H1 (cell line): Measurements from ENCODE around the gene TTBK1. TPM values are rescaled to one million over a fixed set of nuclear protein-coding genes. Genes with fewer than 3 reads are reported as not detected.

Experiments
- CTCF ChIA-PET: fragments of 300-600 bp; sonication (Branson Sonifier 250); formaldehyde crosslinking; loops from one replicate; lab custom pipeline; 2021; ENCODE audit not compliant: partially characterized antibody; lab: Charles Lee
- POLR2A ChIA-PET: fragments of 300-600 bp; sonication (Branson Sonifier 250); formaldehyde crosslinking; loops from one replicate; lab custom pipeline; 2021; ENCODE audit warnings: inconsistent platforms; ENCODE audit not compliant: partially characterized antibody; lab: Charles Lee
- DNase-seq, 2 experiments: peaks; one replicate each; pipeline versions ENCODE4 v3.0.0 to v3.0.0-alpha.2; 2010 to 2022; ENCODE audit warnings: low spot score in 2 of 2, low read depth in 1 of 2, mixed read lengths in 1 of 2
- FAIRE-seq: peaks from 2 replicates; lab custom pipeline; 2011; peaks lifted over from hg19 to GRCh38; lab: Jason Lieb, UNC
- H2AFZ ChIP-seq: 2 replicates; pipeline ENCODE4 v1.8.1; 2012; ENCODE audit warnings: low read length, inconsistent platforms
- H2AK5ac ChIP-seq: 2 replicates; pipeline ENCODE4 v1.6.1; 2013; ENCODE audit warnings: low read depth, low read length
- H2BK120ac ChIP-seq: replicated peaks from 2 replicates; pipeline ENCODE3; 2013; ENCODE audit warnings: low read depth, low read length, inconsistent platforms
- H2BK12ac ChIP-seq: 2 replicates; pipeline ENCODE4 v1.6.1; 2013; ENCODE audit warnings: low read depth, low read length
- H2BK15ac ChIP-seq: 2 replicates; pipeline ENCODE4 v1.6.1; 2013; ENCODE audit warnings: low read length
- H2BK20ac ChIP-seq: 2 replicates; pipeline ENCODE4 v1.6.1; 2013; ENCODE audit warnings: low read length
- H2BK5ac ChIP-seq: 2 replicates; pipeline ENCODE4 v1.6.1; 2013; ENCODE audit warnings: low read depth, low read length
- H3K14ac ChIP-seq: 2 replicates; pipeline ENCODE4 v1.6.1; 2013; ENCODE audit warnings: inconsistent platforms; ENCODE audit not compliant: insufficient read length
- H3K18ac ChIP-seq: 2 replicates; pipeline ENCODE4 v1.6.1; 2013; ENCODE audit warnings: low read length; ENCODE audit errors: extremely low read depth
- H3K23ac ChIP-seq: 2 replicates; pipeline ENCODE4 v1.6.1; 2013; ENCODE audit warnings: inconsistent platforms; ENCODE audit not compliant: insufficient read length
- H3K23me2 ChIP-seq: 2 replicates; pipeline ENCODE4 v1.6.1; 2013; ENCODE audit warnings: low read depth, low read length
- H3K27ac ChIP-seq: 2 replicates; pipeline ENCODE4 v1.6.1; 2011; ENCODE audit warnings: low read depth, low read length, inconsistent platforms
- H3K27me3 ChIP-seq, 4 experiments: replicated peaks in 1 of 4; 1 replicate in 1 of 4; 2 replicates in 3 of 4; pipeline versions ENCODE4 v1.6.1 to v1.8.1; 2011 to 2013; ENCODE audit warnings: low read length in 3 of 4, mild to moderate bottlenecking in 3 of 4, inconsistent platforms in 2 of 4, mixed read lengths in 2 of 4, moderate library complexity in 1 of 4; ENCODE audit not compliant: control insufficient read depth in 3 of 4, insufficient read depth in 3 of 4; ENCODE audit errors: extremely low read depth in 1 of 4
- H3K36me3 ChIP-seq, 4 experiments: 2 replicates each; pipeline versions ENCODE4 v1.6.1 to v1.8.1; 2011 to 2013; ENCODE audit warnings: mild to moderate bottlenecking in 4 of 4, low read length in 3 of 4, moderate library complexity in 2 of 4, control low read depth in 1 of 4, inconsistent platforms in 1 of 4; ENCODE audit not compliant: insufficient read depth in 4 of 4, control insufficient read depth in 2 of 4
- H3K4ac ChIP-seq: replicated peaks from 2 replicates; pipeline ENCODE3; 2013; ENCODE audit warnings: low read length, low read depth, mixed read lengths, inconsistent platforms; ENCODE audit not compliant: insufficient read length
- H3K4me1 ChIP-seq, 4 experiments: replicated peaks in 1 of 4; 1 replicate in 1 of 4; 2 replicates in 3 of 4; pipeline versions ENCODE4 v1.6.1 to v1.8.1; 2011 to 2013; ENCODE audit warnings: low read length in 3 of 4, inconsistent platforms in 2 of 4, mixed read lengths in 1 of 4; ENCODE audit not compliant: insufficient read depth in 4 of 4, control insufficient read depth in 3 of 4
- H3K4me2 ChIP-seq, 2 experiments: 2 replicates each; pipeline versions ENCODE4 v1.6.1 to v1.8.1; 2011 to 2013; ENCODE audit warnings: low read depth in 2 of 2, low read length in 2 of 2, control low read depth in 1 of 2, inconsistent platforms in 1 of 2, mild to moderate bottlenecking in 1 of 2; ENCODE audit not compliant: insufficient read depth in 1 of 2
- H3K4me3 ChIP-seq, 4 experiments: fragments of 200-600, 300-600 bp in 1 of 4; sonication (generic), shearing (Covaris generic), sonication (Bioruptor Twin) in 1 of 4; 2 replicates each; pipeline versions ENCODE4 v1.5.1 to v1.8.1; 2011 to 2016; ENCODE audit warnings: low read length in 4 of 4, low read depth in 3 of 4, control low read depth in 2 of 4, inconsistent platforms in 2 of 4, mild to moderate bottlenecking in 2 of 4, mixed read lengths in 1 of 4, moderate library complexity in 1 of 4; ENCODE audit not compliant: insufficient read depth in 2 of 4; ENCODE audit errors: extremely low read depth in 1 of 4
- H3K56ac ChIP-seq: replicated peaks from 2 replicates; pipeline ENCODE3; 2013; ENCODE audit warnings: low read depth, mild to moderate bottlenecking, mixed read lengths, low read length, inconsistent platforms; ENCODE audit not compliant: insufficient read length
- H3K79me1 ChIP-seq: 2 replicates; pipeline ENCODE4 v1.6.1; 2013; ENCODE audit warnings: low read depth, low read length, control low read depth
- H3K79me2 ChIP-seq, 2 experiments: 2 replicates each; pipeline versions ENCODE4 v1.6.1 to v1.8.1; 2012 to 2013; ENCODE audit warnings: low read length in 2 of 2, mild to moderate bottlenecking in 2 of 2, inconsistent platforms in 1 of 2; ENCODE audit not compliant: insufficient read depth in 2 of 2, control insufficient read depth in 1 of 2
- H3K9ac ChIP-seq, 4 experiments: replicated peaks in 1 of 4; 1 replicate in 1 of 4; 2 replicates in 3 of 4; pipeline versions ENCODE4 v1.6.1 to v1.8.1; 2011 to 2013; ENCODE audit warnings: low read depth in 3 of 4, low read length in 3 of 4, control low read depth in 2 of 4, mild to moderate bottlenecking in 2 of 4, moderate library complexity in 2 of 4, inconsistent platforms in 1 of 4; ENCODE audit errors: extremely low read depth in 1 of 4
- H3K9me3 ChIP-seq, 2 experiments: 2 replicates each; pipeline versions ENCODE4 v1.6.1 to v1.8.1; 2012 to 2013; ENCODE audit warnings: mild to moderate bottlenecking in 2 of 2, moderate library complexity in 2 of 2, control low read depth in 1 of 2, inconsistent platforms in 1 of 2, low read depth in 1 of 2, low read length in 1 of 2, mixed read lengths in 1 of 2; ENCODE audit not compliant: insufficient read depth in 2 of 2
- H4K20me1 ChIP-seq, 2 experiments: replicated peaks in 1 of 2; 2 replicates each; pipeline versions ENCODE3 to v1.8.1; 2011 to 2013; ENCODE audit warnings: inconsistent platforms in 2 of 2, low read length in 2 of 2, mild to moderate bottlenecking in 1 of 2; ENCODE audit not compliant: insufficient read depth in 2 of 2, control insufficient read depth in 1 of 2
- H4K5ac ChIP-seq: 2 replicates; pipeline ENCODE4 v1.6.1; 2013; ENCODE audit warnings: low read length, low read depth, mixed read lengths, inconsistent platforms; ENCODE audit not compliant: insufficient read length
- H4K8ac ChIP-seq: 2 replicates; pipeline ENCODE4 v1.8.0; 2013; ENCODE audit warnings: mild to moderate bottlenecking, moderate library complexity, low read length, inconsistent platforms; ENCODE audit not compliant: insufficient read depth; ENCODE audit errors: extremely low read depth
- H4K91ac ChIP-seq: replicated peaks from 2 replicates; pipeline ENCODE3; 2013; ENCODE audit warnings: low read length, mixed read lengths, inconsistent platforms; ENCODE audit not compliant: insufficient read length
- CTBP2 ChIP-seq: IDR thresholded peaks from 2 replicates; pipeline ENCODE4 v1.7.0; 2011; ENCODE audit warnings: borderline replicate concordance, mild to moderate bottlenecking, moderate library complexity, mixed read lengths, low read length; ENCODE audit not compliant: insufficient read depth, insufficient read length
- EZH2 ChIP-seq: fragments of 200-600 bp; sonication (generic); IDR thresholded peaks from 2 replicates; pipeline ENCODE4 v1.7.1; 2012; ENCODE audit warnings: low read depth, mild to moderate bottlenecking, moderate library complexity, low read length, inconsistent platforms; ENCODE audit not compliant: severe bottlenecking
- KDM5A ChIP-seq: fragments of 200-600 bp; IDR thresholded peaks from 2 replicates; pipeline ENCODE4 v1.7.1; 2012; ENCODE audit warnings: mild to moderate bottlenecking, low read length, inconsistent platforms, mixed read lengths
- POU5F1 ChIP-seq: IDR thresholded peaks from 2 replicates; pipeline ENCODE4 v1.6.1; 2011; ENCODE audit warnings: low read depth, mild to moderate bottlenecking, low read length, moderate library complexity
- RAD21 ChIP-seq, 2 experiments: IDR thresholded peaks in 1 of 2; conservative IDR thresholded peaks in 1 of 2; 2 replicates each; pipeline ENCODE4 v1.6.1; 2011; ENCODE audit warnings: low read depth in 2 of 2, low read length in 2 of 2, improper control_type of control experiment in 1 of 2, inconsistent platforms in 1 of 2, mild to moderate bottlenecking in 1 of 2, moderate library complexity in 1 of 2
- RNF2 ChIP-seq: fragments of 200-900, 300-1000 bp; sonication (generic); IDR thresholded peaks from 2 replicates; pipeline ENCODE4 v1.7.1; 2016; ENCODE audit warnings: borderline replicate concordance, low read depth, mild to moderate bottlenecking, antibody characterized with exemption, low read length; ENCODE audit not compliant: poor library complexity, severe bottlenecking; ENCODE audit errors: missing control alignments
- SP4 ChIP-seq: IDR thresholded peaks from 2 replicates; pipeline ENCODE4 v1.6.1; 2012; ENCODE audit warnings: low read length, inconsistent platforms
- TEAD4 ChIP-seq: IDR thresholded peaks from 2 replicates; pipeline ENCODE4 v1.6.1; 2012; ENCODE audit warnings: low read depth, low read length, inconsistent platforms, mixed read lengths
- YY1 ChIP-seq: IDR thresholded peaks from 2 replicates; pipeline ENCODE4 v1.6.1; 2011; ENCODE audit warnings: low read depth, mild to moderate bottlenecking, low read length
- WGBS, 2 experiments: shearing (Covaris generic) in 1 of 2; methylation state at CpG; one replicate each; pipeline versions ENCODE4 v1.1.6 to v1.1.7; 2013 to 2015; ENCODE audit warnings: low lambda C conversion rate in 2 of 2, mixed read lengths in 2 of 2, inconsistent platforms in 1 of 2, low coverage in 1 of 2, missing lambda C conversion rate in 1 of 2; ENCODE audit not compliant: insufficient replicate concordance in 2 of 2, insufficient coverage in 1 of 2, insufficient read length in 1 of 2; ENCODE audit errors: extremely low coverage in 1 of 2, missing lambda C conversion rate in 1 of 2; 5-methylcytosine and 5-hydroxymethylcytosine counted together
- polyA plus RNA-seq, 7 experiments: library from polyadenylated mRNA; depleted of rRNA in 3 of 7; stranded (reverse) in 5 of 7; unstranded in 2 of 7; fragments of >200 nt in 5 of 7; fragments of 200-250 nt in 2 of 7; gene quantifications; 1 replicate in 5 of 7; 2 replicates in 1 of 7; 4 replicates in 1 of 7; pipeline versions ENCODE4 v1.2.1 to v1.2.3, GENCODE V29; 2011 to 2013; ENCODE audit warnings: missing spikeins in 2 of 7, mixed read lengths in 2 of 7
- total RNA-seq: library from RNA; stranded (reverse); fragmentation: NEBNext Ultra II Directional; extraction: Animal tissue kit (Norgen Biotek cat#: 25700); gene quantifications from 2 replicates; pipeline ENCODE4 v1.2.1, GENCODE V29; 2021
- TF ChIP-seq, protein P1 (sequence below): IDR thresholded peaks from 2 replicates; pipeline ENCODE4 v1.6.1; 2012; ENCODE audit warnings: low read length, inconsistent platforms
- TF ChIP-seq, protein P2 (sequence below): IDR thresholded peaks from 2 replicates; pipeline ENCODE4 v1.6.1; 2012; ENCODE audit warnings: inconsistent platforms

TTBK1 gene
- total and polyA plus RNA-seq, 2 of the 8 experiments (the other 6 are each of a cell fraction or from before 2014, with no cell fraction given) = 0.53 to 1.6 TPM

DNA sequence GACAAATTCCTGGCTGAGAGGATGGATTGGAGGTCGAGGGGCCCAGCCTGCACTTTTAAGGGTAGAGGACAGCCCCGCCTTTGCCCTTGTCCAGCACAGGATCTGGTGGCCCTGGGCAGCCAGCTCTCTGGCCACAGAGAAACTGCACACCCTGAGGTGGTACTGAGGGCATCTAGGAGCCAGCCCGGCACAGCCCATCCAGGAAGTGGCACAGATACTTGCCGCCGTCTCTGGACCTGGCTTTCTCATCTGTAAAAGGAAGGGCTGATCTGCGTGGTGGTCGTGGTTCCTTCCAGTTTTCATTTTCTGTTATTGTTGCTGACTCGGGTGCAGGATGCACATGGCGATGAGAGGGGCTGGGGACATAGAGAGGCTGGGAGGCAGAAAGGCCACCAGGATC, 38.8 kb downstream of the TTBK1 start:
- Histone ChIP-seq H4K91ac (no peak overlapping the region), H3K4me2 (no peak overlapping the region), H2AFZ (no peak overlapping the region), H3K9me3 (no peaks in the 10 kb centered on the region), H3K4ac (no peak overlapping the region), H3K9ac (no peak overlapping the region), H3K56ac (no peak overlapping the region), H3K23ac (no peak overlapping the region), H3K36me3 (no peaks in the 10 kb centered on the region), H3K23me2 (no peaks in the 10 kb centered on the region; the same call in 1 of the 2 replicates), H3K4me3 (no peak overlapping the region), H3K18ac (no peak overlapping the region), H3K27ac (no peak overlapping the region), H4K20me1 (no peaks in the 10 kb centered on the region), H3K14ac (no peak overlapping the region), H2BK15ac (no peak overlapping the region), H3K4me1 (peaks cover 4 to 23% (median 14%) of the 10 kb centered on the region in 4 experiments), H4K8ac (0 out of 2 replicates have a peak overlapping the region, but pooled peaks have one; percentile 7), H2BK20ac (no peak overlapping the region), H2AK5ac (no peak overlapping the region), H2BK5ac (no peak overlapping the region), H3K79me1 (no peaks in the 10 kb centered on the region), H2BK120ac (no peak overlapping the region), H3K27me3 (peaks cover 0 to 28% (median 21%) of the 10 kb centered on the region in 4 experiments; a peak in 5 of 7 replicates), H4K5ac (no peak overlapping the region), H3K79me2 (no peaks in the 10 kb centered on the region), H2BK12ac (0 out of 2 replicates have a peak overlapping the region, but pooled peaks have one; percentile 50)
- FAIRE-seq (no peak), DNase-seq (no peak)
- WGBS, 2 experiments = 97% methylated on average over 9 of the region's 9 CpGs; no CpG with 5 or more reads in 1 of the 2 experiments
- ChIA-PET POLR2A (interaction anchor here (0.9 to 1.9 kb wide), 4 partner anchors 10 to 32 kb away, joined by 4 to 6 read pairs (median 5); no protein-coding TSS in a partner anchor), CTCF (interaction anchor here (0.6 to 3.9 kb wide), 5 partner anchors 18 to 151 kb away, joined by 3 to 20 read pairs (median 3); no protein-coding TSS in a partner anchor)
- TF ChIP-seq YY1 (no peak), KDM5A (no peak), SP4 (no peak), RAD21 (IDR thresholded peaks at IDR 0.05 in 1 of 2, conservative IDR thresholded peaks at IDR 0.05 in 1 of 2; ENCODE audit: low read depth in 2 of 2, low read length in 2 of 2) (no peak), RNF2 (no peak), CTBP2 (no peak), POU5F1 (no peak), EZH2 (no peak), TEAD4 (no peak)
- TF ChIP-seq, protein P1, sequence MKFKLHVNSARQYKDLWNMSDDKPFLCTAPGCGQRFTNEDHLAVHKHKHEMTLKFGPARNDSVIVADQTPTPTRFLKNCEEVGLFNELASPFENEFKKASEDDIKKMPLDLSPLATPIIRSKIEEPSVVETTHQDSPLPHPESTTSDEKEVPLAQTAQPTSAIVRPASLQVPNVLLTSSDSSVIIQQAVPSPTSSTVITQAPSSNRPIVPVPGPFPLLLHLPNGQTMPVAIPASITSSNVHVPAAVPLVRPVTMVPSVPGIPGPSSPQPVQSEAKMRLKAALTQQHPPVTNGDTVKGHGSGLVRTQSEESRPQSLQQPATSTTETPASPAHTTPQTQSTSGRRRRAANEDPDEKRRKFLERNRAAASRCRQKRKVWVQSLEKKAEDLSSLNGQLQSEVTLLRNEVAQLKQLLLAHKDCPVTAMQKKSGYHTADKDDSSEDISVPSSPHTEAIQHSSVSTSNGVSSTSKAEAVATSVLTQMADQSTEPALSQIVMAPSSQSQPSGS = no peak
- TF ChIP-seq, protein P2, sequence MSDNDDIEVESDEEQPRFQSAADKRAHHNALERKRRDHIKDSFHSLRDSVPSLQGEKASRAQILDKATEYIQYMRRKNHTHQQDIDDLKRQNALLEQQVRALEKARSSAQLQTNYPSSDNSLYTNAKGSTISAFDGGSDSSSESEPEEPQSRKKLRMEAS = no peak
